ENCODE data around the gene PNPT1. TPM values are rescaled to one million over a fixed set of nuclear protein-coding genes. Genes with fewer than 3 reads are reported as not detected.

Gene PNPT1
- total and polyA plus RNA-seq, 2 of the 13 experiments (the other 11 are each of a cell fraction or from before 2014, with no cell fraction given), result 23.4 to 61.0 TPM

DNA sequence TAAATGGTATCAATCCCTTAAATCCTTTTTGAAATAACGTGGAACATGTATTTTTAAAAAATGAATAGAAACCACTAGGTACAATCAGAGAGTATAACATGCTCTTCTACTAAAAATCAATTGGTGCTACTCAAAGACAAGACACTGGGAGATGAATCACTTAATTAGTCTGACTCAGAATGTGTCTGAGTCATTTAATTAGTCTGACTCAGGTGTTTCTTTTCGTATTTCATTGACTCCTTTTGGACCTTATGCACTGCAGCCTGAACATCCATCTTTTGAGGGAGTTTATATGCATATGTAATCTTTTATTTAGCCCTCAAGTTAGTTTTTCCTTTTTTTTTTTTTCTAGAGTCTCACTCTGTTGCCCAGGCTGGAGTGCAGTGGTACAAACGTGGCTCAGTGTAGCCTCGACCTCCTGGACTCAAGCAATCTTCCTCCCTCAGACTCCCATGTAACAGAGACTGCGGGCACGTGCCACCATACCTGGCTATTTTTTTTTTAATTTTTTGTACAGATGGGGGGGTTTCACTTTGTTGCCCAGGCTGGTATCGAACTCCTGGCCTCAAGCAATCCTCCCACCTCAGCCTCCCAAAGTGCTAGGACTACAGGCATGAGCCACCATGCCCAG lies 102.7 kb downstream of the PNPT1 start:
- FAIRE-seq, result no peak
- CTCF ChIA-PET (ENCODE audit: low intra/inter-chr PET ratio, low total read pairs), result no interaction called here
- H3K79me2 ChIP-seq (ENCODE audit: insufficient read depth, low read length), result peaks cover 10% of the 10 kb centered on the region

DNA sequence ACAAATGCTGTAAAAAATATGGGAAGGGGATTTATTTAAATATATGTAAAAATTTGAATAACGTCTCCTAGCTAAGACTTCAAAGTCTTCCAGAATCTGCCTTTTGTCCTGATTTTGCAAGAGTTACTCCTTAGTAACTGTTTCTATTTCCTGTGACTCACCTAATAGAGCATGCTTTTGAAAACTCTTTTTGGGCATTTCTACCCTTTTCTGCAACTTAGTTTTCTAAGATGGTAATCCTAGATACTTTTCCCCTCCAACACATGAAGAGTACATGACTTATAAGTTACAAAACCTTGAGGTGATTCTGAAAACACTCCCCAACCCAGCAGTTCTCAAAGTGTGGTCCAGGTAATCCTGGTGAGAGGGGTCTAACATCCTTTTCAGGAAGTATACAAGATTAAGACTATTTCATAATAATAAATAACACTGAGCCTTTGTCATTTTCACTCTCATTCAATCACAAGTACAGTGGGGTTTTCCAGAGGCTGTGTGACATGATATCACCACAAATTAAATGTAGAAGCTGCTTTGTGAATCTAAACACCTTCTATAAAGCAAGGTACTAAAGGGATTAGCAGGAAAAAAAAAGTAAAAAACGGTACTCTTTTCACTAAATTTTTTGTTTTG lies 108.1 kb downstream of the PNPT1 start:
- Histone ChIP-seq H3K27ac (ENCODE audit: extremely low read length, insufficient read depth, low read length) (no peak overlapping the region), H3K27me3 (ENCODE audit: control insufficient read depth in 1 of 2, insufficient read depth in 2 of 2, low read length in 2 of 2) (no peaks in the 10 kb centered on the region), H3K79me2 (ENCODE audit: insufficient read depth, low read length) (no peaks in the 10 kb centered on the region), H3K9me3 (ENCODE audit: low read length) (no peaks in the 10 kb centered on the region), H3K4me1 (ENCODE audit: insufficient read depth, low read length) (no peaks in the 10 kb centered on the region), H2AFZ (ENCODE audit: low read length) (no peak overlapping the region), H3K36me3 (replicated peaks in 1 of 2; ENCODE audit: control insufficient read depth in 1 of 2, insufficient read depth in 2 of 2, low read length in 2 of 2) (peaks cover 6 to 51% of the 10 kb centered on the region in 2 experiments; a peak in 4 of 5 replicates), H3K9ac (ENCODE audit: insufficient read depth, low read depth, low read length) (no peak overlapping the region), H3K4me2 (ENCODE audit: low read depth, low read length) (no peak overlapping the region), H4K20me1 (ENCODE audit: insufficient read depth, low read length) (no peaks in the 10 kb centered on the region), H3K4me3 (replicated peaks in 1 of 3; ENCODE audit: insufficient read depth in 1 of 3, low read depth in 2 of 3, low read length in 3 of 3) (no peak overlapping the region)
- ATAC-seq, result no peak
- 94% methylated on average over 2 of the region's 2 CpGs for WGBS (ENCODE audit: low lambda C conversion rate)
- ChIA-PET CTCF (ENCODE audit: low intra/inter-chr PET ratio, low total read pairs) (no interaction called here), POLR2A (no interaction called here)
- intact Hi-C loops (cut with micrococcal nuclease; ENCODE audit: unreplicated experiment) (no loop called here), in situ Hi-C loops (cut with HindIII; ENCODE audit: extremely low pct_ligation_motif_present, low pct_unique_long_range_greater_than_20kb) (no loop called here)
- no TSS peak for BruUV-seq (replicated peaks)
- no peak for FAIRE-seq
- TF ChIP-seq, protein P1, sequence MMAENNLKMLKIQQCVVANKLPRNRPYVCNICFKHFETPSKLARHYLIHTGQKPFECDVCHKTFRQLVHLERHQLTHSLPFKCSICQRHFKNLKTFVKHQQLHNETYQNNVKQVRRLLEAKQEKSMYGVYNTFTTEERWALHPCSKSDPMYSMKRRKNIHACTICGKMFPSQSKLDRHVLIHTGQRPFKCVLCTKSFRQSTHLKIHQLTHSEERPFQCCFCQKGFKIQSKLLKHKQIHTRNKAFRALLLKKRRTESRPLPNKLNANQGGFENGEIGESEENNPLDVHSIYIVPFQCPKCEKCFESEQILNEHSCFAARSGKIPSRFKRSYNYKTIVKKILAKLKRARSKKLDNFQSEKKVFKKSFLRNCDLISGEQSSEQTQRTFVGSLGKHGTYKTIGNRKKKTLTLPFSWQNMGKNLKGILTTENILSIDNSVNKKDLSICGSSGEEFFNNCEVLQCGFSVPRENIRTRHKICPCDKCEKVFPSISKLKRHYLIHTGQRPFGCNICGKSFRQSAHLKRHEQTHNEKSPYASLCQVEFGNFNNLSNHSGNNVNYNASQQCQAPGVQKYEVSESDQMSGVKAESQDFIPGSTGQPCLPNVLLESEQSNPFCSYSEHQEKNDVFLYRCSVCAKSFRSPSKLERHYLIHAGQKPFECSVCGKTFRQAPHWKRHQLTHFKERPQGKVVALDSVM (CRISPR knock-in tag; IDR thresholded peaks at IDR 0.05), result no peak
- TF ChIP-seq SAFB2 (CRISPR knock-in tag; IDR thresholded peaks at IDR 0.05; ENCODE audit: borderline replicate concordance, low read depth), result no peak
- TF ChIP-seq CHD2 (IDR thresholded peaks at IDR 0.05; ENCODE audit: low read depth, low read length), result no peak
- no peak for TF ChIP-seq ZBTB20 (CRISPR knock-in tag; IDR thresholded peaks at IDR 0.05; ENCODE audit: borderline replicate concordance, low read depth)
- no peak for TF ChIP-seq ZNF563 (CRISPR knock-in tag; IDR thresholded peaks at IDR 0.05)
- no peak for TF ChIP-seq FIP1L1 (IDR thresholded peaks at IDR 0.05; ENCODE audit: borderline replicate concordance, insufficient read depth, low read depth, low read length)
- TF ChIP-seq ZNF737 (CRISPR knock-in tag; IDR thresholded peaks at IDR 0.05; ENCODE audit: borderline replicate concordance), result no peak
- no peak for TF ChIP-seq NFKB2 (CRISPR knock-in tag; IDR thresholded peaks at IDR 0.05; ENCODE audit: borderline replicate concordance)
- TF ChIP-seq, protein P2, sequence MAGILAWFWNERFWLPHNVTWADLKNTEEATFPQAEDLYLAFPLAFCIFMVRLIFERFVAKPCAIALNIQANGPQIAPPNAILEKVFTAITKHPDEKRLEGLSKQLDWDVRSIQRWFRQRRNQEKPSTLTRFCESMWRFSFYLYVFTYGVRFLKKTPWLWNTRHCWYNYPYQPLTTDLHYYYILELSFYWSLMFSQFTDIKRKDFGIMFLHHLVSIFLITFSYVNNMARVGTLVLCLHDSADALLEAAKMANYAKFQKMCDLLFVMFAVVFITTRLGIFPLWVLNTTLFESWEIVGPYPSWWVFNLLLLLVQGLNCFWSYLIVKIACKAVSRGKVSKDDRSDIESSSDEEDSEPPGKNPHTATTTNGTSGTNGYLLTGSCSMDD (CRISPR knock-in tag; IDR thresholded peaks at IDR 0.05), result no peak
- TF ChIP-seq DMAP1 (CRISPR knock-in tag; IDR thresholded peaks at IDR 0.05), result no peak
- TF ChIP-seq FLYWCH1 (CRISPR knock-in tag; IDR thresholded peaks at IDR 0.05), result no peak
- DNase-seq (ENCODE audit: low spot score), result no peak

More for the DNA sequence above, 102.7 kb downstream of the PNPT1 start:
- Histone ChIP-seq H3K4me1 (ENCODE audit: insufficient read depth, low read length) (no peaks in the 10 kb centered on the region), H3K27ac (ENCODE audit: extremely low read length, insufficient read depth, low read length) (no peak overlapping the region), H4K20me1 (ENCODE audit: insufficient read depth, low read length) (no peaks in the 10 kb centered on the region; the same call in 1 of the 2 replicates), H2AFZ (ENCODE audit: low read length) (no peak overlapping the region), H3K9ac (ENCODE audit: insufficient read depth, low read depth, low read length) (no peak overlapping the region), H3K9me3 (ENCODE audit: low read length) (no peaks in the 10 kb centered on the region), H3K4me2 (ENCODE audit: low read depth, low read length) (no peak overlapping the region), H3K36me3 (replicated peaks in 1 of 2; ENCODE audit: control insufficient read depth in 1 of 2, insufficient read depth in 2 of 2, low read length in 2 of 2) (peaks cover 3 to 33% of the 10 kb centered on the region in 2 experiments; a peak in 4 of 5 replicates), H3K4me3 (replicated peaks in 1 of 3; ENCODE audit: insufficient read depth in 1 of 3, low read depth in 2 of 3, low read length in 3 of 3) (no peak overlapping the region), H3K27me3 (ENCODE audit: control insufficient read depth in 1 of 2, insufficient read depth in 2 of 2, low read length in 2 of 2) (no peaks in the 10 kb centered on the region)
- in situ Hi-C loops (cut with HindIII; ENCODE audit: extremely low pct_ligation_motif_present, low pct_unique_long_range_greater_than_20kb), result no loop called here
- WGBS (ENCODE audit: low lambda C conversion rate), result 86% methylated on average over 7 of the region's 7 CpGs
- intact Hi-C loops (cut with micrococcal nuclease; ENCODE audit: unreplicated experiment), result no loop called here
- DNase-seq (ENCODE audit: low spot score), result no peak
- no TSS peak for BruUV-seq (replicated peaks)
- ATAC-seq, result no peak
- POLR2A ChIA-PET, result no interaction called here
- no peak for TF ChIP-seq ZNF75D (CRISPR knock-in tag; IDR thresholded peaks at IDR 0.05; ENCODE audit: borderline replicate concordance)
